Fibroblast of mammary gland (primary cell): ENCODE results near the gene RBM8A.

Experiments used
- DNase-seq: peaks from one replicate; pipeline ENCODE4 v3.0.0-alpha.2; 2010; ENCODE audit warnings: low read depth
- H3K4me3 ChIP-seq: 2 replicates; pipeline ENCODE4 v1.5.1; 2011; ENCODE audit warnings: low read depth, mild to moderate bottlenecking, low read length, moderate library complexity; ENCODE audit not compliant: control insufficient read depth
- TF ChIP-seq, protein P1 (sequence below): conservative IDR thresholded peaks from 2 replicates; pipeline ENCODE4 v1.5.1; 2011; ENCODE audit warnings: low read depth, low read length, inconsistent platforms; ENCODE audit not compliant: control insufficient read depth, insufficient read depth

The RBM8A gene

DNA sequence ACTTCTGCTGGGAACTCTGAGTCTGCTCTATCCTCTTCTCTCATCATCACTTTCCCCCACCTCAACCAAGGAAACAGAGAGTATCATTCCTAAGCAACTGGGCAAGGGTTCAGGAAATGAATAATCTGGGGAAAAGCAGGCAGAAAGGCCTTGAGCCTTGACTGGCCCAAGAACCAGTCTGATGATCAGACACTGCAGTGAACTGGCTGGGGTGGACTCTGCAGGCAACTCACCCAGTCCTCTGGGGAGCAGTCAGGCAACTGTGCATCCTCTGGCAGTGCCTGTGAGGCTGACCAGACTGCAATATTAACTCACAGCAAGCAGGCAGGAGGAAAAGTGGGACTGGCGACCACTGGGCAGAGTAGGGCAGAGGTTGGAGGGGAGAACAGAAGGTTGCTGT lies 42.6 kb downstream of the RBM8A start:
- H3K4me3 ChIP-seq = peak overlapping the region; percentile 73
- DNase-seq = peak; percentile 91
- TF ChIP-seq, protein P1, sequence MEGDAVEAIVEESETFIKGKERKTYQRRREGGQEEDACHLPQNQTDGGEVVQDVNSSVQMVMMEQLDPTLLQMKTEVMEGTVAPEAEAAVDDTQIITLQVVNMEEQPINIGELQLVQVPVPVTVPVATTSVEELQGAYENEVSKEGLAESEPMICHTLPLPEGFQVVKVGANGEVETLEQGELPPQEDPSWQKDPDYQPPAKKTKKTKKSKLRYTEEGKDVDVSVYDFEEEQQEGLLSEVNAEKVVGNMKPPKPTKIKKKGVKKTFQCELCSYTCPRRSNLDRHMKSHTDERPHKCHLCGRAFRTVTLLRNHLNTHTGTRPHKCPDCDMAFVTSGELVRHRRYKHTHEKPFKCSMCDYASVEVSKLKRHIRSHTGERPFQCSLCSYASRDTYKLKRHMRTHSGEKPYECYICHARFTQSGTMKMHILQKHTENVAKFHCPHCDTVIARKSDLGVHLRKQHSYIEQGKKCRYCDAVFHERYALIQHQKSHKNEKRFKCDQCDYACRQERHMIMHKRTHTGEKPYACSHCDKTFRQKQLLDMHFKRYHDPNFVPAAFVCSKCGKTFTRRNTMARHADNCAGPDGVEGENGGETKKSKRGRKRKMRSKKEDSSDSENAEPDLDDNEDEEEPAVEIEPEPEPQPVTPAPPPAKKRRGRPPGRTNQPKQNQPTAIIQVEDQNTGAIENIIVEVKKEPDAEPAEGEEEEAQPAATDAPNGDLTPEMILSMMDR = no peak

DNA sequence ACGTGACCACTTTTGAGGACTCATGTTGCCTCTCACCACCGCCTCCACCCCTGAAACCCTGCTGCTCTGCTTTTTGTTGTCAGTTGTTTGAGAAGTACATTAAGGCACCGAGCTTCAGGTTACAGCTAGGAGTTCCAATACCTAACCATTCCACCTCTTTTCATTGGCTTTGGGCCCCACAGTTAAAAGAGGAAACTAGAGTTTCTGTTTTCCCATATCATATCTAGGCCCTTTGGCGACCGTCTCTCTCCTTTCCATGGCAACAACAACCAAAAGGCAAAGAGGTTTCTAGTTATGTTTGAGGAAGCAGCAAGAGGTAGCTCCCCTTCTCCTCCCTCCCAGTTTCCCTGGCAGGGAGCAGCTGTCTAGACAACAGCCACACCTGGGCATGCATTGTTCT lies 47.5 kb downstream of the RBM8A start:
- no peak overlapping the region for H3K4me3 ChIP-seq
- no peak for DNase-seq
- TF ChIP-seq, protein P1 = no peak

DNA sequence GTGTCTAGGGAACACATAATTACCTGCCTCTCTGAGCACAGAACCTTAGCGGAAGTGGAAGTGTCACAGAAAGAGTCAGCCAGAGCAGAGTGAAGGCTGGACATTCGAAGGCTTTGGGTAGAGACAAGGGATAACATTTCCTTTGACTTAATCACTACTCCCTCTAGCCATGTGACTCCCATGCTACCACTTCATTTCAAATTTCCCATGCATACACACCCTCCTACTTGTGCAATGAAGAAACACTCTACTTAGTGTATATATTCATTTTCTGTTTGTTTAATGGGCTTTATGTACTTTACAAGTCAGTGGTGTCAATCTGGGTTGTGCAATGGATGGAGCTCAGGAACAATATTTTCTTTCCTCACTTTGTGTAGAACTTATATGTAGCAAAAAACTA lies 48.6 kb downstream of the RBM8A start:
- TF ChIP-seq, protein P1 = no peak
- H3K4me3 ChIP-seq = no peak overlapping the region
- DNase-seq = no peak

DNA sequence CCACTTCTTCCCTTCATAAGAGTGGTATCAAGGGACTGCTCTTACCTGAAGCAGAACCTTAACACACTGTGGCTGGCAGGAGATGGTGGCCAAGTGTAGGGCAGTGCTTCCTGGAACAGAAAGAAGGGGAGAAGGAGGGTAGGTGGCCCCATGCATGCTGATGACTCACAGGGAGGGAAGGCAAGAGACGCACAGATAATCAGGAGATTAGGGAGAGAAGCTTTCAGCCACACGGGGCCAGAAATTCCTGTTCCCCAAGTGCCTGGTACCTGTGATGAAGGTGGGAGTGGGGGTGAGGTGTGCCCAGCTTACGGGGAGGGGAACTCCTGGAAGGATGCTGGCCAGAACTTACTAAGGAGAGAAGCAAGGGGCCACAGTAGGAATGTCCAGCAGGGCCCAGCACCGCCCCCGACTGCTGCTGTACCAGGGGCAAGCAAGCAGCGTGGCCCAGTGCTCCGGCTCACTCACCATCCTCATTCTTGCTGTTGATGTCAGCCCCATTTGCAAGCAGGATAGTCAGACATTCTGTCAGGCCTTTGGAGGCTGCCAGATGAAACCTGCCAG lies 49.3 kb downstream of the RBM8A start:
- TF ChIP-seq, protein P1 = no peak
- DNase-seq = no peak
- H3K4me3 ChIP-seq = no peak overlapping the region

DNA sequence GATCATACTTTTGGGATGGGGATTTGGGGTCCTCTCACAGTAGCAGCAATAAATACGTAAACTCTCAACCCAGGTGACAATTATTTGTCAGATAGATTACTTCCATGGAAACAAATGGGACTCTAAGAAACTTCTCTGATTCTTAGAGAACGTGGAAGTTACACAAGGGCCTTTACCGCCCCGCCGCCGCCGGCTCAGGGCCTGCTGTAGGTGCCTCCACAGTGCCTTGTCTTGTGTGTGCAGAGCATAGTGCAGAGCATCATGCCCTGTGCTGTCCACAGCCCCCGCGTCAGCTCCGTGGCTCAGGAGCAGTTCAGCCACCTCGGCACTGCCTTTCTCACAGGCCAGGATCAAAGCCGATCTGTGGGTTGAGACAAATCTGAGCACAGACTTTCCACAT lies 52.6 kb downstream of the RBM8A start:
- DNase-seq = no peak
- H3K4me3 ChIP-seq = no peak overlapping the region
- TF ChIP-seq, protein P1 = no peak

DNA sequence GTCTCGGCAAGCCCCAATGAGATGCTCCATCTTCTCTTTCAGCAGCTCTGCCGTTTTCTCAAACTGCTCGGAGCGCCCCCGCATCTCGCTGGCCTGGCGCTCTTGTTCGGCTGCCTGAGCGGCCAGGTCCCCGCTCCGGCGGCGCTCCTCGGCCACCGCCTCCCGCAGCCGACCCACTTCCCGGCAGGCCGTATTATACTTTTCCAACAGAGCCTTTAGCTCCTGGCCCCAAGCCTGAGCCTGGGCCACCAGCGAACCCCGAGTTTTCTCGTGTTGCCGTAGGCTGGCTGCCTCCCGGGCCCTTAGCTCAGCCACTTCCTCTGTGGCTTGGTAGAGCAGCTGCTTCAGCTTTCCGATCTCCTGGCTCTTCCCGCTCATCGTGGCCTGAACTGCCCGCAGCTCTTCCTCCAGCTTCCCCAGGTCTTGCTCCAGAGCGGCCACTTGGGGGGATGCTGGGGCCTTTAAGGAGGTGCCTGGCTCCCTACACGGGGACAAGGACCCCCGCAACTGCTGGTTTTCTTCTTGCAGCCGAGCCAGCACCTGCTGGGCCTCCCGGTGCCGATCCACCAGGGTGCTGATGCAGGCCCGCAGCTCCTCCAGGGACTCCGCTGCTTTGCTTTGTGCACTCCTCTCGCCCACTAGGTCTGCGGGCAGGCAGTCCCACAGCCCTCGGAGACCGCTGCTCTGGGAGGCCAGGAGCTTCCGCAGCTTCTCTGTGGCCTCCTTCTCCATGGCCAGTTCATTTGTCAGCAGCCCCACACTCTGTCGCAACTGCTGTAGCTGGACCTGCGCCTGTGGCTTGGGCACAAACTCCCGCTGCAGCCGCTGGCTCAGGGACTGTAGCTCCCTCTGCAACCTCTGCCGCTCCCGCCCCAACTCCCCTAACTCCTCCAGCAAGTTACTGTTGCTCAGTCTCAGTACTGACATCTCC lies 55.0 kb downstream of the RBM8A start:
- H3K4me3 ChIP-seq = peak overlapping the region; percentile 45
- TF ChIP-seq, protein P1 = no peak
- DNase-seq = peak; percentile 53
